ENCODE measurements around the gene PNPLA5. TPM values are rescaled to one million over a fixed set of nuclear protein-coding genes. Genes with fewer than 3 reads are reported as not detected.

Gene PNPLA5
- total and polyA plus RNA-seq, 2 of the 8 experiments (the other 6 are each of a cell fraction or from before 2014, with no cell fraction given), result 3.9 to 6.8 TPM

DNA sequence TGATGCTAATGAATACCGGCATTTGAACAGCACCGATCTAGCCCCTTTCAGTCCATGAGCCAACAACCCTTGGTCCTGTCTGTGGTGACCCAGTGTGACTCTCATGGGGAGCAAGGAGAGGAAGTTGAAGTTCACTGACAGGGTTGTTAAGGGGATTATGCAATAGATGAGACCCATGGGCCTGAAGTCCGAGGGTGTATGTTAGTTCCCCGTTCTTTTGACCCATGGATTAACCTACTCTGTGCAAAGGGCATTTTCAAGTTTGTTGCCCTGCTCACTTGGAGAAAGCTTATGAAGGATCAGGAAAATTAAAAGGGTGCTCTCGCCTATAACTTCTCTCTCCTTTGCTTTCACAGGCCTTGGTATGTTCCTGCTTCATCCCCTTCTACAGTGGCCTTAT lies 36.7 kb upstream of the PNPLA5 start (continued):
- TF ChIP-seq, protein P1, sequence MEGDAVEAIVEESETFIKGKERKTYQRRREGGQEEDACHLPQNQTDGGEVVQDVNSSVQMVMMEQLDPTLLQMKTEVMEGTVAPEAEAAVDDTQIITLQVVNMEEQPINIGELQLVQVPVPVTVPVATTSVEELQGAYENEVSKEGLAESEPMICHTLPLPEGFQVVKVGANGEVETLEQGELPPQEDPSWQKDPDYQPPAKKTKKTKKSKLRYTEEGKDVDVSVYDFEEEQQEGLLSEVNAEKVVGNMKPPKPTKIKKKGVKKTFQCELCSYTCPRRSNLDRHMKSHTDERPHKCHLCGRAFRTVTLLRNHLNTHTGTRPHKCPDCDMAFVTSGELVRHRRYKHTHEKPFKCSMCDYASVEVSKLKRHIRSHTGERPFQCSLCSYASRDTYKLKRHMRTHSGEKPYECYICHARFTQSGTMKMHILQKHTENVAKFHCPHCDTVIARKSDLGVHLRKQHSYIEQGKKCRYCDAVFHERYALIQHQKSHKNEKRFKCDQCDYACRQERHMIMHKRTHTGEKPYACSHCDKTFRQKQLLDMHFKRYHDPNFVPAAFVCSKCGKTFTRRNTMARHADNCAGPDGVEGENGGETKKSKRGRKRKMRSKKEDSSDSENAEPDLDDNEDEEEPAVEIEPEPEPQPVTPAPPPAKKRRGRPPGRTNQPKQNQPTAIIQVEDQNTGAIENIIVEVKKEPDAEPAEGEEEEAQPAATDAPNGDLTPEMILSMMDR (IDR thresholded peaks at IDR 0.05; ENCODE audit: control extremely low read depth in 1 of 3, insufficient read depth in 1 of 3, low read depth in 1 of 3, low read length in 3 of 3), result no peak
